HG02610 (cell line): ENCODE measurements around the gene ATP13A2.

Source experiments
- ATAC-seq: cut with Tn5 transposase; IDR thresholded peaks from one replicate; pipeline ENCODE4 v1.9.1; 2021; ENCODE audit warnings: mild to moderate bottlenecking, moderate library complexity; ENCODE audit not compliant: unreplicated experiment

ATP13A2 gene

GRCh38 chr1:17005365-17005740 lies 6.4 kb downstream of the ATP13A2 start:
- no peak for ATAC-seq

- no peak for ATAC-seq
Measured at GRCh38 chr1:17004466-17005364, 7.0 kb downstream of the ATP13A2 start.

GRCh38 chr1:17002524-17002902 lies 9.2 kb downstream of the ATP13A2 start:
- ATAC-seq = no peak

- no peak for ATAC-seq
Measured at GRCh38 chr1:17001760-17002523, 9.8 kb downstream of the ATP13A2 start.

GRCh38 chr1:16999863-17000262 lies 11.9 kb downstream of the ATP13A2 start:
- ATAC-seq = no peak

- ATAC-seq = no peak
Measured at GRCh38 chr1:16998589-16998988, 13.1 kb downstream of the ATP13A2 start.

GRCh38 chr1:16996845-16997244 lies 14.9 kb downstream of the ATP13A2 start:
- ATAC-seq = no peak

- no peak for ATAC-seq
Measured at GRCh38 chr1:16993521-16994038, 18.1 kb downstream of the ATP13A2 start.

- ATAC-seq = no peak
Measured at GRCh38 chr1:16992675-16993074, 19.1 kb downstream of the ATP13A2 start.

- ATAC-seq = no peak
Measured at GRCh38 chr1:16992102-16992501, 19.6 kb downstream of the ATP13A2 start.

GRCh38 chr1:16991571-16991970 lies 20.2 kb downstream of the ATP13A2 start:
- no peak for ATAC-seq

- no peak for ATAC-seq
Measured at GRCh38 chr1:16989676-16990391, 21.9 kb downstream of the ATP13A2 start.

GRCh38 chr1:16988210-16988609 lies 23.5 kb downstream of the ATP13A2 start:
- no peak for ATAC-seq

- ATAC-seq = no peak
Measured at GRCh38 chr1:16986962-16987361, 24.8 kb downstream of the ATP13A2 start.

- ATAC-seq = no peak
Measured at GRCh38 chr1:16986560-16986959, 25.2 kb downstream of the ATP13A2 start.

- no peak for ATAC-seq
Measured at GRCh38 chr1:16986113-16986512, 25.6 kb downstream of the ATP13A2 start.

GRCh38 chr1:16984717-16985116 lies 27.0 kb downstream of the ATP13A2 start:
- ATAC-seq = no peak

GRCh38 chr1:16983649-16984048 lies 28.1 kb downstream of the ATP13A2 start:
- no peak for ATAC-seq

- no peak for ATAC-seq
Measured at GRCh38 chr1:16982902-16983301, 28.8 kb downstream of the ATP13A2 start.

GRCh38 chr1:16981269-16981849 lies 30.4 kb downstream of the ATP13A2 start:
- no peak for ATAC-seq
